Measurements from ENCODE around the gene FBXW7. TPM values are rescaled to one million over a fixed set of nuclear protein-coding genes. Genes with fewer than 3 reads are reported as not detected.
A peak's percentile ranks its signal among the peaks of the same experiment; 100 is the strongest.

Gene FBXW7
- total RNA-seq, 1 donor from 2014 or later = 47.2 TPM

DNA sequence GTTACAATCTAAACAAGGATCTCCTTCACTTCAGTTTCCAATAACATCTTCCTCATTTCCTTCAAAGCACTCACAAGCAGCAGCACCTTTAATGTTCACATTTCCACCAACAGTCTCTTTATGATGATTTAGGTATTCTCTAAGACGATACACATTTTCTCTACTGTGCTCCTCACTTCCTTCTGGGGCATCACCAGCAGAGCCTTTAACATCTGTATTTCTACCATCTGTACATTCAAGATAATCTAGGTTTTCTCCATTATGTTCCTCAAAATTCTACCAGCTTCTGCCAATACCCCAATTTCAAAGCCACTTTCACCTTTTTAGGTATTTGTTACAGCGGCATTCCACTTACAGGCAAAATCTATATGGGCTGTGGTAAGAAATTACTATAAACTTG is 80.6 kb downstream of the FBXW7 start:
- no peak for DNase-seq
- H3K9me3 ChIP-seq = no peaks in the 10 kb centered on the region
- ATAC-seq = no peak
- H3K36me3 ChIP-seq = no peaks in the 10 kb centered on the region
- no peaks in the 10 kb centered on the region for H3K27me3 ChIP-seq
- TF ChIP-seq, protein P1, sequence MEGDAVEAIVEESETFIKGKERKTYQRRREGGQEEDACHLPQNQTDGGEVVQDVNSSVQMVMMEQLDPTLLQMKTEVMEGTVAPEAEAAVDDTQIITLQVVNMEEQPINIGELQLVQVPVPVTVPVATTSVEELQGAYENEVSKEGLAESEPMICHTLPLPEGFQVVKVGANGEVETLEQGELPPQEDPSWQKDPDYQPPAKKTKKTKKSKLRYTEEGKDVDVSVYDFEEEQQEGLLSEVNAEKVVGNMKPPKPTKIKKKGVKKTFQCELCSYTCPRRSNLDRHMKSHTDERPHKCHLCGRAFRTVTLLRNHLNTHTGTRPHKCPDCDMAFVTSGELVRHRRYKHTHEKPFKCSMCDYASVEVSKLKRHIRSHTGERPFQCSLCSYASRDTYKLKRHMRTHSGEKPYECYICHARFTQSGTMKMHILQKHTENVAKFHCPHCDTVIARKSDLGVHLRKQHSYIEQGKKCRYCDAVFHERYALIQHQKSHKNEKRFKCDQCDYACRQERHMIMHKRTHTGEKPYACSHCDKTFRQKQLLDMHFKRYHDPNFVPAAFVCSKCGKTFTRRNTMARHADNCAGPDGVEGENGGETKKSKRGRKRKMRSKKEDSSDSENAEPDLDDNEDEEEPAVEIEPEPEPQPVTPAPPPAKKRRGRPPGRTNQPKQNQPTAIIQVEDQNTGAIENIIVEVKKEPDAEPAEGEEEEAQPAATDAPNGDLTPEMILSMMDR (IDR thresholded peaks at IDR 0.05) = no peak
- peaks cover 15% of the 10 kb centered on the region for H3K4me1 ChIP-seq
- no peak overlapping the region for H3K4me3 ChIP-seq
- no peak overlapping the region for H3K27ac ChIP-seq
- intact Hi-C loops (cut with DNase I) = no loop called here

DNA sequence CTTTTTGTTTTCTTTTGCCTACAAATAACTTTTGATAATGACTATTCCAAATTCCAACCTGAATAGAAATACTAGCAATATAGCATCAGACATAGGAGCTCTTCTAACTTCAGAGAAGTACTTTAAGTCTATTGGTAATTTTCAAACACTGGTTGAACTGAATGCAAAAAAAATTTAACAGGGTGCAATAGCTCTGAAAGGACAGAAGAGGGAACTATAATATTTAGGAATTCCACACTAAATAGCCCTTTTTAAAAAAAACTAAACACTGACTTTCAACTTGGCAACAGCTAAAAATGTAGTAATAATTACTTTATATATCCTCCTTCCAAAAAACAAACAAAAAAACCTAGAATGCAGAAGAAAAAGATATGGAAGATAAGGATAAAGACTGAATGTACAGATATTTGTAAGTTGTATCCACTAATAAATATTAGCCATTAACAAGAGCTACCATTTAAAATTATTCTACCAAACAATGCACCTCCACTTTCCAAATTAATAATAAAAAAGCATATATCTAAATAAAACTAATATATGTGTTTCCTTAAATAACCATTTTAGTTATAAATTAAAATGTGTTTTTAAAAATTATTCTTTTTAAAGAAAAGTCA is 81.4 kb downstream of the FBXW7 start:
- no peak overlapping the region for H3K27ac ChIP-seq
- ATAC-seq = peak; percentile 26
- TF ChIP-seq, protein P1 (IDR thresholded peaks at IDR 0.05) = peak; percentile 66
- no peak overlapping the region for H3K4me3 ChIP-seq
- H3K9me3 ChIP-seq = no peaks in the 10 kb centered on the region
- DNase-seq = no peak
- no peaks in the 10 kb centered on the region for H3K27me3 ChIP-seq
- intact Hi-C loops (cut with DNase I) = no loop called here
- peaks cover 15% of the 10 kb centered on the region for H3K4me1 ChIP-seq
- no peaks in the 10 kb centered on the region for H3K36me3 ChIP-seq

DNA sequence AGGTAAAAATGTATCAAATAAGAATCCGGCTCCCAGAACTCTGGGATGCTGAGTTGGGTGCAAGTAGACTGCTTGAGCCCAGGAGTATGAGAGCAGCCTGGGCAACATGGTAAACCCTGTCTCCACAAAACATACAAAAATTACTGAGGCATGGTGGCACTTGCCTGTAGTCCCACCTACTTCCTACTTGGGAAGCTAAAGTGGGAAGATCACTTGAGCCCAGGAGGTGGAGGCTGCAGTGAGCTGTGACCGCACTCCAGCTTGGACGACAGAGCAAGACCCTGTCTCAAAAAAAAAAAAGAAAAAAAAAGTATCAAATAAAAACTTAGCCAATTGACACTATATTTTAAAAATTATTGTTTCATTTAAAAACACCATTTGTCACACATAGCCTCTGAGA is 84.4 kb downstream of the FBXW7 start:
- ATAC-seq (no peak), DNase-seq (no peak)
- intact Hi-C loops (cut with DNase I) = no loop called here
- Histone ChIP-seq H3K27ac (no peak overlapping the region), H3K36me3 (no peaks in the 10 kb centered on the region), H3K4me3 (no peak overlapping the region), H3K27me3 (no peaks in the 10 kb centered on the region), H3K4me1 (peaks cover 3% of the 10 kb centered on the region), H3K9me3 (no peaks in the 10 kb centered on the region)
- TF ChIP-seq, protein P1 (IDR thresholded peaks at IDR 0.05) = no peak

DNA sequence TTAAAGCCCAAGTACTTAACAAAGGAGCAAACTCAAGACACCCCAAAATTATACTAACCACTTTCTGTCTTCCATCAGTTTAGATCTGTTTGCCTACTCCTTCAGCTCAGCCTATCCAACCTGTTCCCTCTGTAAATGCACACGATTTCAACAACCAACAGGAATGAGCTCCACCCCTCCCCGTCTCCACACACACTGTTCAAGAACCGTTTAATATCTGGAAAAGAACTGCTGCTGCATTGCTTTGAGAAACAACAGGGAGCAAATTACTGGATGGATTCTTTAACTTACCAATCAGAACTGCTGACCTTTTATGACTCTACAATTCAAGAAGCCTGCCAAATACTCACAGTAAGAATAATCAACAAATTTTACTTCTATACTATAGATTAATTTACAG is 87.0 kb downstream of the FBXW7 start:
- Histone ChIP-seq H3K4me1 (peaks cover 3% of the 10 kb centered on the region), H3K27me3 (no peaks in the 10 kb centered on the region), H3K9me3 (no peaks in the 10 kb centered on the region), H3K27ac (no peak overlapping the region), H3K36me3 (no peaks in the 10 kb centered on the region), H3K4me3 (no peak overlapping the region)
- intact Hi-C loops (cut with DNase I) = no loop called here
- peak; percentile 62 for ATAC-seq
- no peak for DNase-seq
- TF ChIP-seq, protein P1 (IDR thresholded peaks at IDR 0.05) = no peak

DNA sequence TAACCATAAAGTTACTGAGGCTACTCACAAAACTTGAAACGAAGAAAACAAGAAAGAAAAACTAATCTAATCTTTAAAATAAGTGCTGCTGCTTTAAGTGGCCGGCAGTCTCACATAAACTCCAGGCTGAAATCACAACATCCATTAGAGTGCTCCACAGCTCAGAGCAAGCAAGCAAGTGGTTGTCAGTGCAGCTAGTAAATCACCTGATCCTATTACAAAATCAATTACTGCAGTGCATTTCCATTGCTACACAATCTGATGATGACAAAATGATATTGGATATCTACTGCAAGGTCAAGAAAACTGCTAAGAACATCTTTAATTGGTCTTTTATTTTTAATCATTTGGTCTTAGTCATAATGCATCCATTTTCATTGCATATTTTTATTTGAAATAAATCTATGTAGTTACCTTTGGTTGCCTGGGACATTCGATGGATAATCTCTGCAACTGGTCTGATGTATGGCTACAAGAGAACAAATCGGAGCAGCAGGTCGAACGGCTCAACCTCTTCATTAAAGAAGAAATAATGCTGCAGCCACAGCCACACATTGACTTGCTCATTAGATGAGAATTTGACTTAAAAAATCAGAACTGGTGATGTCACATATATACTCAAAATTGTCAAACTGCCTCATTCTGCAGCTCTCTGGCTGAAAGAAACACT is 87.7 kb downstream of the FBXW7 start:
- Histone ChIP-seq H3K4me3 (no peak overlapping the region), H3K36me3 (no peaks in the 10 kb centered on the region), H3K9me3 (no peaks in the 10 kb centered on the region), H3K27me3 (no peaks in the 10 kb centered on the region), H3K27ac (no peak overlapping the region), H3K4me1 (peaks cover 3% of the 10 kb centered on the region)
- TF ChIP-seq, protein P1 (IDR thresholded peaks at IDR 0.05) = no peak
- ATAC-seq (no peak), DNase-seq (no peak)
- intact Hi-C loops (cut with DNase I) = no loop called here

Measured in upper lobe of right lung (tissue), 1 donor.